ENCODE measurements around the gene KCNH5.

The KCNH5 gene

DNA sequence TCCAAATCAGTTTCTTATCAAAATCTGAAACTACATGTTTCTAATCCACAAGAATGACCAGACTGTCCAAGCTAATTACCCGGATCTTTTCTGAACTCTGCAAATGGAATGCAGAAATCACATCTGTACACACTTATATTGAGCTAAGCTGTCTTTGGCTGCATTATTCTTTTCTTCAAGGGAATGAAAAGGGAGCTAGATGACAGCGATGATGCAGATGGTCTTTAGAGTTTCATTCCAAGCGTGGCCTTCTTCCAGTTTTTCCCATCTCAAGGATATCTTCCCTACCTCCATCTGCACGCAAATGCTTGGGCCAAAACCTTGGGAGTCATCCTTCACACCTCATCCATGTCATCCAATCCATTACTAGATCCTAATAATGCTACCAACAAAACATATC lies 12.6 kb downstream of the KCNH5 start:
- H3K4me3 ChIP-seq (replicated peaks in 1 of 2; ENCODE audit: low read depth in 2 of 2, low read length in 2 of 2), result no peak overlapping the region
- TF ChIP-seq, protein P1, sequence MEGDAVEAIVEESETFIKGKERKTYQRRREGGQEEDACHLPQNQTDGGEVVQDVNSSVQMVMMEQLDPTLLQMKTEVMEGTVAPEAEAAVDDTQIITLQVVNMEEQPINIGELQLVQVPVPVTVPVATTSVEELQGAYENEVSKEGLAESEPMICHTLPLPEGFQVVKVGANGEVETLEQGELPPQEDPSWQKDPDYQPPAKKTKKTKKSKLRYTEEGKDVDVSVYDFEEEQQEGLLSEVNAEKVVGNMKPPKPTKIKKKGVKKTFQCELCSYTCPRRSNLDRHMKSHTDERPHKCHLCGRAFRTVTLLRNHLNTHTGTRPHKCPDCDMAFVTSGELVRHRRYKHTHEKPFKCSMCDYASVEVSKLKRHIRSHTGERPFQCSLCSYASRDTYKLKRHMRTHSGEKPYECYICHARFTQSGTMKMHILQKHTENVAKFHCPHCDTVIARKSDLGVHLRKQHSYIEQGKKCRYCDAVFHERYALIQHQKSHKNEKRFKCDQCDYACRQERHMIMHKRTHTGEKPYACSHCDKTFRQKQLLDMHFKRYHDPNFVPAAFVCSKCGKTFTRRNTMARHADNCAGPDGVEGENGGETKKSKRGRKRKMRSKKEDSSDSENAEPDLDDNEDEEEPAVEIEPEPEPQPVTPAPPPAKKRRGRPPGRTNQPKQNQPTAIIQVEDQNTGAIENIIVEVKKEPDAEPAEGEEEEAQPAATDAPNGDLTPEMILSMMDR (IDR thresholded peaks at IDR 0.05; ENCODE audit: low read depth, low read length), result no peak
- no peak for DNase-seq (ENCODE audit: low read depth in 2 of 2)

DNA sequence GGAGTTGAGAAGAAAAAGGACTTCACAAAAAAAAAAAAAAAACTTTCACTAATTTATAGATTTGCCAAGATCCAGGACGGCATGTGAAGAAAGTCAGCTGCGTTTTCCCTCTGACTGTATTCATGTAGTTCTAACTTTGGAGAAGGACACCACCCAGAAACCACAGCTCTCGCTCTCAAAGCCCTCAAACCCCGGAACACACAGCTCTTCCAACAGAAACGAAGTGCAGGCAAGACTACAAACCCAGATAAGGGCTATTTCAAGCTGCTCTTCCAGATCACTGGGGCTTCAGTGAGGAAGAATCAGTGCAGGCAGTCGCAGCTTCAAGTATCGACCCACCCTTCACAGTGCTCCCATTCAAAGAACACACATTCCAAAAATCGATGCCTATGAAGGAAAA lies 13.2 kb downstream of the KCNH5 start:
- TF ChIP-seq, protein P1 (IDR thresholded peaks at IDR 0.05; ENCODE audit: low read depth, low read length), result no peak
- H3K4me3 ChIP-seq (replicated peaks in 1 of 2; ENCODE audit: low read depth in 2 of 2, low read length in 2 of 2), result no peak overlapping the region
- peak in 1 of 2 donors; percentile 3 for DNase-seq (ENCODE audit: low read depth in 2 of 2)

DNA sequence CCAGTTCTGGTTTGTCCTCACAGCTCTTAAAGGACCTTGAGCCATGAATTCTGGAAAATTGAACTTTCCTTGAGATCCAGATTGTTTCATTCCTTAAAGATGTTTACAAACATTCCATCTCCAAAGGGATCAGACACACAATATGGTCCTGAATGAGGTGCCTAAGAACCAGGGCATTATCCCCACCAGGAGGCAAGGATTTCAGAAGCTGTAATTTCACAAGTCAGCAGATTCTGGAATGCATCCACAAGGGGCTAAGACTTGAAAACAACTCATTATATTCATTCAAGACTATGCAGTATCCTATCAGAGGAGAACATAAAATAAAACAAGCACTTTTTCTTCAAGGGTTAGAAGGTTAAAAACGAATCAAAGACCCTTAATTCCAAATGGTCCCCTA lies 15.1 kb downstream of the KCNH5 start:
- no peak for DNase-seq (ENCODE audit: low read depth in 2 of 2)
- TF ChIP-seq, protein P1 (IDR thresholded peaks at IDR 0.05; ENCODE audit: low read depth, low read length), result no peak

DNA sequence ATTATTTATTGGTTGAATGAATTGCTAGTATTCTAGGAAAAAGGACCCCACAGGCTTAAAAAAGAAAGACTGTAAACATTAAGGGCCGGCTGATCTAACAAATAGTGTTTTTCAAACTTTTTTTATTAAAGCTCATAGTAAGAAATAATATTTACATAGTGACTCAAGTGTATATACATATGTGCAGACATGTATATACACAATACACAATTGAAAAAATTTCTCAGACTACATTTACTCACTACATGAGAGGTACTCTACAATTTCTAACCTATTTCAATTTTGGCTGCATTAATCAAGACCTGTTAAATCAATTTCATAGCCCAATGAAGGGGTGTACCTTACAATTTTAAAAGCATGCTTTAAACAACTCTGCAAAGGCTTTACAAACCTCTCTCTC lies 17.5 kb downstream of the KCNH5 start:
- no peak for DNase-seq (ENCODE audit: low read depth in 2 of 2)
- no peak overlapping the region for H3K4me3 ChIP-seq (replicated peaks in 1 of 2; ENCODE audit: low read depth in 2 of 2, low read length in 2 of 2)
- TF ChIP-seq, protein P1 (IDR thresholded peaks at IDR 0.05; ENCODE audit: low read depth, low read length), result no peak

More for the DNA sequence above, 15.1 kb downstream of the KCNH5 start:
- no peak overlapping the region for H3K4me3 ChIP-seq (replicated peaks in 1 of 2; ENCODE audit: low read depth in 2 of 2, low read length in 2 of 2)

DNA sequence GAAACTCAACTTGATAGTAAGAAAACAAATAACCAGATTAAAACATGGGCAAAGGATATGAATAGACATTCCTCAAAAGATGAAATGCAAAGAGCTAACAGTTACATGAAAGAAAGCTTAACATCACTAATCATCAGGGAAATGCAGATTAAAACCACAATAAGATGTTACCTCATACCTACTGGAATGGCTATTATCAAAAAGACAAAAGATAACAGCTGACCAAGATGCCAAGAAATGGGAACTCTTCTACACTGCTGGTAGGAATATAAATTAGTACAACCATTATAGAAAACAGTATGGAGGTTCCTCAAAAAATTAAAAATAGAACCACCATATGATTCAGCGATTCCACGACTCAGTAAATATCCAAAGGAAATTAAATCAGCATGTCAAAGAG lies 18.8 kb downstream of the KCNH5 start:
- no peak overlapping the region for H3K4me3 ChIP-seq (replicated peaks in 1 of 2; ENCODE audit: low read depth in 2 of 2, low read length in 2 of 2)
- DNase-seq (ENCODE audit: low read depth in 2 of 2), result no peak
- TF ChIP-seq, protein P1 (IDR thresholded peaks at IDR 0.05; ENCODE audit: low read depth, low read length), result no peak

DNA sequence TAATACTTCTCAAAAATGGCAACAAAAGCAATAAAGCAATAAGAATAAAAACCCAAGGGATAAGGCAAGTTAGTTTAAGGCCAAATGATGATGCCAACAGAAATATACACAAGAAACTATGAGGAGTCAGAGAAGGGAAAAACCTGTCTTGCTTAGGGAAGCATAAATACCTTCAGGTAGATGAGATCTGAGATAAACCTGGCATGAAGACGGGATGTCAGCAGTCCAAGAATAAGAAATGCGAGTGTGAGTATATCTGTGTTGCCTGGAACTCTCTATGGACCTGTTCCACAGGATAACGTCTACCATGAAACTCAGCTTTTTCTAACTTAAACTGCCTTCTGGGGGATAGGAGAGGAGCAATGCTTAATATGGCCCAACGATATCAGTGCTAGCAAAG lies 30.6 kb downstream of the KCNH5 start:
- no peak overlapping the region for H3K4me3 ChIP-seq (replicated peaks in 1 of 2; ENCODE audit: low read depth in 2 of 2, low read length in 2 of 2)
- TF ChIP-seq, protein P1 (IDR thresholded peaks at IDR 0.05; ENCODE audit: low read depth, low read length), result no peak
- no peak for DNase-seq (ENCODE audit: low read depth in 2 of 2)

DNA sequence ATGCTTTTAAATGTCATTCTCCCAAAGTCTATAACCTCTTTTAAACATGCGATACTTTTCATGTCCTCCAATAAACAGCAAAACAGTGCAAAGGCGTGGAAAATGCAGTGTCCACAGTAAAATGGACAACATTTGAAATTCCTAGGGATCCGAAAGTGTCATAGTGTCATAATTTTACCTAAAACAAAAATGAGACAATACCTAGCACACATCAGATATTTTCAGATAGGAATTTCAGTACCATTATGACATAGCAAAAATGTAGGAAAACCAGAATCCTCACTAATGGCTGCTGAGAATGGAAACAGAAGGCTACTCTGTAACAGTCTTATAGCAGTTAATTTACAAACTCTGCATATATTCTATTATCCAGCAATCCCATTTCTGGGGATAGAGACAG lies 33.1 kb downstream of the KCNH5 start:
- no peak for DNase-seq (ENCODE audit: low read depth in 2 of 2)
- no peak overlapping the region for H3K4me3 ChIP-seq (replicated peaks in 1 of 2; ENCODE audit: low read depth in 2 of 2, low read length in 2 of 2)
- TF ChIP-seq, protein P1 (IDR thresholded peaks at IDR 0.05; ENCODE audit: low read depth, low read length), result no peak

Measured in cardiac fibroblast (primary cell).